Measurements from ENCODE around the gene RSPH4A.

DNA sequence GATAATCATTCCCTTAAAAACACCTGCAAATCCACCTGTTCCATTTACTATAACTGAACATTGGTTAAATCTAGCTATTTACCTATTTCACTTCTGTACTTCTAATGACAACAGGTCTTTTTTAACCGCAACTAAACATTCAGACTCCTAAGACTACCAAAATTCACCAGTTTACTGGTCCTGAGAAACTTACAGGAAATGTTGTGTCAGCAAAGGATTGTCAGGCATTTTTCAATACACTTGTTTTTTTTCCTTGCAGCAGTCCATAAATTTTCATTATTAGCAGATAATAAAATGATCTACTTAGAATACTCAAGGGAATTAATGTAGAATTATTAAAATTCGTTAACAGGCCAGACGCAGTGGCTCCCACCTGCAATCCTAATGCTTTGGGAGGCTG lies 47.0 kb downstream of the RSPH4A start:
- TF ChIP-seq, protein P1, sequence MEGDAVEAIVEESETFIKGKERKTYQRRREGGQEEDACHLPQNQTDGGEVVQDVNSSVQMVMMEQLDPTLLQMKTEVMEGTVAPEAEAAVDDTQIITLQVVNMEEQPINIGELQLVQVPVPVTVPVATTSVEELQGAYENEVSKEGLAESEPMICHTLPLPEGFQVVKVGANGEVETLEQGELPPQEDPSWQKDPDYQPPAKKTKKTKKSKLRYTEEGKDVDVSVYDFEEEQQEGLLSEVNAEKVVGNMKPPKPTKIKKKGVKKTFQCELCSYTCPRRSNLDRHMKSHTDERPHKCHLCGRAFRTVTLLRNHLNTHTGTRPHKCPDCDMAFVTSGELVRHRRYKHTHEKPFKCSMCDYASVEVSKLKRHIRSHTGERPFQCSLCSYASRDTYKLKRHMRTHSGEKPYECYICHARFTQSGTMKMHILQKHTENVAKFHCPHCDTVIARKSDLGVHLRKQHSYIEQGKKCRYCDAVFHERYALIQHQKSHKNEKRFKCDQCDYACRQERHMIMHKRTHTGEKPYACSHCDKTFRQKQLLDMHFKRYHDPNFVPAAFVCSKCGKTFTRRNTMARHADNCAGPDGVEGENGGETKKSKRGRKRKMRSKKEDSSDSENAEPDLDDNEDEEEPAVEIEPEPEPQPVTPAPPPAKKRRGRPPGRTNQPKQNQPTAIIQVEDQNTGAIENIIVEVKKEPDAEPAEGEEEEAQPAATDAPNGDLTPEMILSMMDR (IDR thresholded peaks at IDR 0.05): no peak
- no peak for TF ChIP-seq POLR2A (IDR thresholded peaks at IDR 0.05)
